ENCODE data around the gene PKD2. TPM values are rescaled to one million over a fixed set of nuclear protein-coding genes. Genes with fewer than 3 reads are reported as not detected.

Gene PKD2
- polyA plus RNA-seq, 1 donor from 2014 or later: 54.8 TPM

DNA sequence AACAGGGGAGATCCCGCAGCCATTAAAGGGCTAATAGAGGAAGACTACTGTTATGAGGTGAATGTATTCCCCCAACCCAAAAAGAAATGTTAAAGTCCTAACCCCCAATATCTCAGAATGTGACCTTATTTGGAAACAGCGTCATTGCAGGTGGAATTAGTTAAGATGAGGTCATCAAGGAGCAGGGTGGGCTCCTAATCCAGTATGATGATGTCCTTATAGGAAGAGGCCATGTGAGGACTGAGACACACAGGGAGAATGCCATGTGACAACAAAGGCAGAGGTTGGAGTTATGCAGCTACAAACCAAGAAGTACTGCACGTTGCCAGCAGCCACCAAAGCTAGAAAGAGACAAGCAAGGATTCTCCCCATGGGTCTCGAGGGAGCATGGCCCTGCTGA lies 17.7 kb upstream of the PKD2 start:
- H3K9ac ChIP-seq (ENCODE audit: low read length): no peak overlapping the region
- no peaks in the 10 kb centered on the region for H3K9me3 ChIP-seq (ENCODE audit: low read length)
- no peaks in the 10 kb centered on the region for H3K79me2 ChIP-seq (replicated peaks; ENCODE audit: insufficient read depth, low read length)
- H3K36me3 ChIP-seq (ENCODE audit: insufficient read depth, low read length): no peaks in the 10 kb centered on the region
- no peaks in the 10 kb centered on the region for H3K9me2 ChIP-seq (ENCODE audit: insufficient read depth, low read length)
- H3K27me3 ChIP-seq (ENCODE audit: insufficient read depth, low read depth, low read length): no peaks in the 10 kb centered on the region
- no peaks in the 10 kb centered on the region for H3F3A ChIP-seq (ENCODE audit: insufficient read depth, low read length, poor library complexity, severe bottlenecking)
- H3K4me2 ChIP-seq (ENCODE audit: low read length): no peak overlapping the region
- no peak overlapping the region for H3K27ac ChIP-seq (ENCODE audit: low read length)
- no peak overlapping the region for H2AFZ ChIP-seq (ENCODE audit: low read depth, low read length)
- no peak overlapping the region for H3K4me3 ChIP-seq (ENCODE audit: low read length)
- no peaks in the 10 kb centered on the region for H4K20me1 ChIP-seq (ENCODE audit: insufficient read depth)
- TF ChIP-seq SMC3 (conservative IDR thresholded peaks at IDR 0.05; ENCODE audit: poor library complexity): no peak
- no peak for TF ChIP-seq EP300 (conservative IDR thresholded peaks at IDR 0.05; ENCODE audit: poor library complexity, severe bottlenecking)
- TF ChIP-seq, protein P1, sequence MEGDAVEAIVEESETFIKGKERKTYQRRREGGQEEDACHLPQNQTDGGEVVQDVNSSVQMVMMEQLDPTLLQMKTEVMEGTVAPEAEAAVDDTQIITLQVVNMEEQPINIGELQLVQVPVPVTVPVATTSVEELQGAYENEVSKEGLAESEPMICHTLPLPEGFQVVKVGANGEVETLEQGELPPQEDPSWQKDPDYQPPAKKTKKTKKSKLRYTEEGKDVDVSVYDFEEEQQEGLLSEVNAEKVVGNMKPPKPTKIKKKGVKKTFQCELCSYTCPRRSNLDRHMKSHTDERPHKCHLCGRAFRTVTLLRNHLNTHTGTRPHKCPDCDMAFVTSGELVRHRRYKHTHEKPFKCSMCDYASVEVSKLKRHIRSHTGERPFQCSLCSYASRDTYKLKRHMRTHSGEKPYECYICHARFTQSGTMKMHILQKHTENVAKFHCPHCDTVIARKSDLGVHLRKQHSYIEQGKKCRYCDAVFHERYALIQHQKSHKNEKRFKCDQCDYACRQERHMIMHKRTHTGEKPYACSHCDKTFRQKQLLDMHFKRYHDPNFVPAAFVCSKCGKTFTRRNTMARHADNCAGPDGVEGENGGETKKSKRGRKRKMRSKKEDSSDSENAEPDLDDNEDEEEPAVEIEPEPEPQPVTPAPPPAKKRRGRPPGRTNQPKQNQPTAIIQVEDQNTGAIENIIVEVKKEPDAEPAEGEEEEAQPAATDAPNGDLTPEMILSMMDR (IDR thresholded peaks at IDR 0.05; ENCODE audit: poor library complexity, severe bottlenecking): no peak
- no peak for TF ChIP-seq EZH2 (IDR thresholded peaks at IDR 0.05; ENCODE audit: borderline replicate concordance, insufficient read depth, low read length, poor library complexity, severe bottlenecking)
- no peak for TF ChIP-seq RAD21 (conservative IDR thresholded peaks at IDR 0.05)
- TF ChIP-seq, protein P2, sequence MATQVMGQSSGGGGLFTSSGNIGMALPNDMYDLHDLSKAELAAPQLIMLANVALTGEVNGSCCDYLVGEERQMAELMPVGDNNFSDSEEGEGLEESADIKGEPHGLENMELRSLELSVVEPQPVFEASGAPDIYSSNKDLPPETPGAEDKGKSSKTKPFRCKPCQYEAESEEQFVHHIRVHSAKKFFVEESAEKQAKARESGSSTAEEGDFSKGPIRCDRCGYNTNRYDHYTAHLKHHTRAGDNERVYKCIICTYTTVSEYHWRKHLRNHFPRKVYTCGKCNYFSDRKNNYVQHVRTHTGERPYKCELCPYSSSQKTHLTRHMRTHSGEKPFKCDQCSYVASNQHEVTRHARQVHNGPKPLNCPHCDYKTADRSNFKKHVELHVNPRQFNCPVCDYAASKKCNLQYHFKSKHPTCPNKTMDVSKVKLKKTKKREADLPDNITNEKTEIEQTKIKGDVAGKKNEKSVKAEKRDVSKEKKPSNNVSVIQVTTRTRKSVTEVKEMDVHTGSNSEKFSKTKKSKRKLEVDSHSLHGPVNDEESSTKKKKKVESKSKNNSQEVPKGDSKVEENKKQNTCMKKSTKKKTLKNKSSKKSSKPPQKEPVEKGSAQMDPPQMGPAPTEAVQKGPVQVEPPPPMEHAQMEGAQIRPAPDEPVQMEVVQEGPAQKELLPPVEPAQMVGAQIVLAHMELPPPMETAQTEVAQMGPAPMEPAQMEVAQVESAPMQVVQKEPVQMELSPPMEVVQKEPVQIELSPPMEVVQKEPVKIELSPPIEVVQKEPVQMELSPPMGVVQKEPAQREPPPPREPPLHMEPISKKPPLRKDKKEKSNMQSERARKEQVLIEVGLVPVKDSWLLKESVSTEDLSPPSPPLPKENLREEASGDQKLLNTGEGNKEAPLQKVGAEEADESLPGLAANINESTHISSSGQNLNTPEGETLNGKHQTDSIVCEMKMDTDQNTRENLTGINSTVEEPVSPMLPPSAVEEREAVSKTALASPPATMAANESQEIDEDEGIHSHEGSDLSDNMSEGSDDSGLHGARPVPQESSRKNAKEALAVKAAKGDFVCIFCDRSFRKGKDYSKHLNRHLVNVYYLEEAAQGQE (IDR thresholded peaks at IDR 0.05; ENCODE audit: borderline replicate concordance): no peak
- no peak for TF ChIP-seq POLR2AphosphoS5 (IDR thresholded peaks at IDR 0.05)
- no peak for TF ChIP-seq MXI1 (conservative IDR thresholded peaks at IDR 0.05; ENCODE audit: poor library complexity, severe bottlenecking)
- no peak for TF ChIP-seq TAF1 (IDR thresholded peaks at IDR 0.05; ENCODE audit: low read depth)

DNA sequence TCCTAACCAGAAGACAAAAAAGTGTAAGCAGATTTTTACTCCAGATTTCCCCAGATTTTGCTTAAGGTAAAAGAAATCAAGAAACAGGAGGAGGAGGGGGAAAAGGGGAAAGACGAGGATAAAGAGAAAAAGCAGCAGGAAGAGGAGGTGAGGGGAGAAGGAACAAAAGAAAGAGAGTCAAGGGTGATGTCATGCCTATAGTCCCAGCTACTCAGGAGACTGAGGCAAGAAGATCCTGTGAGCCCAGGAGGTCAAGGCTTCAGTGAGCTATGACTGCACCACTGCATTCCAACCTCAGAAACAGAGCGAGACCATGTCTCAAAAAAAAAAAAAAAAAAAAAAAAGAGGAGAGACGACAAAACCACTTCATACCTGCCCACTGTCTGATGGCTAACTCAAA lies 12.0 kb upstream of the PKD2 start:
- no peaks in the 10 kb centered on the region for H3K9me3 ChIP-seq (ENCODE audit: low read length)
- no peaks in the 10 kb centered on the region for H3K79me2 ChIP-seq (replicated peaks; ENCODE audit: insufficient read depth, low read length)
- no peaks in the 10 kb centered on the region for H3K36me3 ChIP-seq (ENCODE audit: insufficient read depth, low read length)

More for the DNA sequence above, 12.0 kb upstream of the PKD2 start:
- Histone ChIP-seq H3K9me2 (ENCODE audit: insufficient read depth, low read length) (no peaks in the 10 kb centered on the region), H2AFZ (ENCODE audit: low read depth, low read length) (no peak overlapping the region), H3K4me3 (ENCODE audit: low read length) (no peak overlapping the region), H3F3A (ENCODE audit: insufficient read depth, low read length, poor library complexity, severe bottlenecking) (no peaks in the 10 kb centered on the region), H3K4me2 (ENCODE audit: low read length) (no peak overlapping the region), H3K9ac (ENCODE audit: low read length) (no peak overlapping the region), H3K27me3 (ENCODE audit: insufficient read depth, low read depth, low read length) (no peaks in the 10 kb centered on the region), H3K27ac (ENCODE audit: low read length) (no peak overlapping the region), H4K20me1 (ENCODE audit: insufficient read depth) (no peaks in the 10 kb centered on the region)
- no peak for TF ChIP-seq TAF1 (IDR thresholded peaks at IDR 0.05; ENCODE audit: low read depth)
- TF ChIP-seq MXI1 (conservative IDR thresholded peaks at IDR 0.05; ENCODE audit: poor library complexity, severe bottlenecking): no peak
- no peak for TF ChIP-seq POLR2AphosphoS5 (IDR thresholded peaks at IDR 0.05)
- TF ChIP-seq, protein P2 (IDR thresholded peaks at IDR 0.05; ENCODE audit: borderline replicate concordance): no peak
- TF ChIP-seq, protein P1 (IDR thresholded peaks at IDR 0.05; ENCODE audit: poor library complexity, severe bottlenecking): no peak
- no peak for TF ChIP-seq SMC3 (conservative IDR thresholded peaks at IDR 0.05; ENCODE audit: poor library complexity)
- no peak for TF ChIP-seq EZH2 (IDR thresholded peaks at IDR 0.05; ENCODE audit: borderline replicate concordance, insufficient read depth, low read length, poor library complexity, severe bottlenecking)

All from neural cell (in vitro differentiated cells).